B cell (primary cell): Measurements from ENCODE around the gene CHRM1.

Experiments used
- CTCF ChIP-seq: fragments of 200-600 bp; IDR thresholded peaks from one replicate; pipeline ENCODE4 v1.8.0; 2022; ENCODE audit warnings: antibody characterized with exemption, mild to moderate bottlenecking
- EZH2 ChIP-seq: IDR thresholded peaks from 2 replicates; pipeline ENCODE4 v1.6.1; 2012; ENCODE audit warnings: borderline replicate concordance, low read depth, mild to moderate bottlenecking, moderate library complexity, low read length; ENCODE audit not compliant: insufficient read depth, poor library complexity, severe bottlenecking

GRCh38 chr11:62921201-62921572 is at the start of gene CHRM1:
- TF ChIP-seq CTCF (no peak), EZH2 (no peak)
